ENCODE measurements around the gene BCO1.

Gene BCO1

GRCh38 chr16:81321039-81321438 lies 82.5 kb downstream of the BCO1 start:
- no peak for DNase-seq

GRCh38 chr16:81321536-81321935 lies 83.0 kb downstream of the BCO1 start:
- no peak for DNase-seq

GRCh38 chr16:81324808-81325207 lies 86.3 kb downstream of the BCO1 start:
- no peak for DNase-seq

- no peak for DNase-seq
Observed at GRCh38 chr16:81327011-81327410, 88.5 kb downstream of the BCO1 start.

- no peak for DNase-seq
Observed at GRCh38 chr16:81327447-81328196, 89.1 kb downstream of the BCO1 start.

GRCh38 chr16:81329947-81330346 lies 91.5 kb downstream of the BCO1 start:
- no peak for DNase-seq

- DNase-seq: no peak
Observed at GRCh38 chr16:81333356-81333755, 94.9 kb downstream of the BCO1 start.

- peak; percentile 72 for DNase-seq
Observed at GRCh38 chr16:81335669-81336068, 97.2 kb downstream of the BCO1 start.

- no peak for DNase-seq
Observed at GRCh38 chr16:81337097-81337496, 98.6 kb downstream of the BCO1 start.
